GM12878 (cell line): ENCODE measurements around the gene C18orf63. TPM values are rescaled to one million over a fixed set of nuclear protein-coding genes. Genes with fewer than 3 reads are reported as not detected.

ENCODE experiments used
- ATAC-seq: fragments of 200-7000 bp; cut with Tn5 transposase; 3 replicates; pipeline ENCODE4 v1.9.1; 2020; ENCODE audit warnings: mild to moderate bottlenecking, moderate library complexity
- BruUV-seq: library from RNA; stranded (reverse); fragments of 400-500 nt; replicated peaks from 2 replicates; lab custom pipeline; 2021; lab: Mats Ljungman, UMichigan
- CTCF ChIA-PET: fragments of 300-600 bp; sonication (Branson Sonifier 250); formaldehyde crosslinking; extraction: SDS; loops from one replicate; lab custom pipeline; 2021; ENCODE audit warnings: inconsistent platforms; lab: Yijun Ruan, JAX
- POLR2A ChIA-PET: fragments of 350-600 bp; formaldehyde crosslinking; extraction: SDS; loops from one replicate; lab custom pipeline; 2021; ENCODE audit warnings: inconsistent platforms; lab: Charles Lee
- RAD21 ChIA-PET: fragments of 300-600 bp; sonication (Branson Sonifier 250); formaldehyde crosslinking; loops from one replicate; lab custom pipeline; 2023; ENCODE audit warnings: antibody characterized with exemption; ENCODE audit not compliant: unreplicated experiment; lab: Charles Lee
- SMC1A ChIA-PET: fragments of 300-600 bp; sonication (Branson Sonifier 250); formaldehyde crosslinking; loops from one replicate; lab custom pipeline; 2023; ENCODE audit not compliant: unreplicated experiment, uncharacterized antibody; lab: Charles Lee
- DNase-seq: peaks from one replicate; pipeline ENCODE4 v3.0.0-alpha.2; 2011; ENCODE audit warnings: low read depth, low spot score
- FAIRE-seq: peaks from 3 replicates; lab custom pipeline; 2011; peaks lifted over from hg19 to GRCh38; lab: Jason Lieb, UNC
- H2AFZ ChIP-seq: 2 replicates; pipeline ENCODE4 v1.6.0; 2011; ENCODE audit warnings: low read depth, low read length, control low read depth; ENCODE audit not compliant: control insufficient read depth
- H3K27ac ChIP-seq: 2 replicates; pipeline ENCODE4 v1.5.1; 2011; ENCODE audit warnings: control low read depth; ENCODE audit not compliant: control insufficient read depth, insufficient read depth
- H3K27me3 ChIP-seq, 2 experiments: replicated peaks in 1 of 2; 2 replicates each; pipeline versions ENCODE4 v1.6.0 to v1.6.1; 2011; ENCODE audit warnings: low read length in 1 of 2; ENCODE audit not compliant: control insufficient read depth in 2 of 2, insufficient read depth in 2 of 2
- H3K36me3 ChIP-seq, 2 experiments: 2 replicates each; pipeline ENCODE4 v1.5.1; 2011; ENCODE audit warnings: low read length in 1 of 2; ENCODE audit not compliant: control insufficient read depth in 2 of 2, insufficient read depth in 2 of 2
- H3K4me1 ChIP-seq: 2 replicates; pipeline ENCODE4 v1.6.1; 2011; ENCODE audit warnings: mild to moderate bottlenecking, low read length, moderate library complexity, mixed read lengths; ENCODE audit not compliant: control insufficient read depth, insufficient read depth
- H3K4me2 ChIP-seq: 2 replicates; pipeline ENCODE4 v1.6.0; 2011; ENCODE audit warnings: control low read depth; ENCODE audit not compliant: control insufficient read depth, insufficient read depth
- H3K4me3 ChIP-seq: fragments of 200-600 bp; sonication (generic); 2 replicates; pipeline ENCODE4 v1.5.1; 2016
- H3K79me2 ChIP-seq: 2 replicates; pipeline ENCODE4 v1.6.0; 2011; ENCODE audit warnings: low read length; ENCODE audit not compliant: control insufficient read depth, insufficient read depth
- H3K9ac ChIP-seq: 2 replicates; pipeline ENCODE4 v1.8.0; 2011; ENCODE audit warnings: low read length, control low read depth, mixed read lengths; ENCODE audit not compliant: control insufficient read depth, insufficient read depth
- H3K9me3 ChIP-seq: replicated peaks from 3 replicates; pipeline ENCODE4 v1.5.1; 2011; ENCODE audit warnings: mild to moderate bottlenecking, low read length; ENCODE audit not compliant: control insufficient read depth, insufficient read depth
- H4K20me1 ChIP-seq: 2 replicates; pipeline ENCODE4 v1.6.0; 2011; ENCODE audit not compliant: control insufficient read depth, insufficient read depth
- EED ChIP-seq: sonication (generic); IDR thresholded peaks from 2 replicates; pipeline ENCODE4 v1.6.1; 2016; ENCODE audit warnings: antibody characterized with exemption, low read depth
- EGR1 ChIP-seq, 2 experiments: IDR thresholded peaks; 1 replicate in 1 of 2; 2 replicates in 1 of 2; pipeline ENCODE4 v1.6.1; 2011 to 2012; ENCODE audit warnings: low read depth in 2 of 2, low read length in 2 of 2, borderline replicate concordance in 1 of 2, mild to moderate bottlenecking in 1 of 2, moderate library complexity in 1 of 2
- FOXK2 ChIP-seq: fragments of 450-650 bp; IDR thresholded peaks from 2 replicates; pipeline ENCODE4 v1.6.1; 2017; ENCODE audit warnings: mild to moderate bottlenecking, moderate library complexity
- SMAD1 ChIP-seq: fragments of 450-650 bp; IDR thresholded peaks from 2 replicates; pipeline ENCODE4 v1.6.1; 2018; ENCODE audit warnings: mild to moderate bottlenecking, low read depth; ENCODE audit not compliant: partially characterized antibody
- ZBTB11 ChIP-seq: fragments of 450-650 bp; formaldehyde crosslinking; IDR thresholded peaks from 2 replicates; pipeline ENCODE4 v1.5.0; 2022; ENCODE audit warnings: mild to moderate bottlenecking, missing genetic modification characterization
- ZNF217 ChIP-seq: fragments of 450-650 bp; IDR thresholded peaks from 2 replicates; pipeline ENCODE4 v1.6.1; 2017; ENCODE audit warnings: antibody characterized with exemption, mild to moderate bottlenecking
- ZNF687 ChIP-seq: fragments of 450-650 bp; IDR thresholded peaks from 2 replicates; pipeline ENCODE4 v1.6.1; 2017; ENCODE audit warnings: mild to moderate bottlenecking, moderate library complexity
- WGBS: methylation state at CpG from one replicate; pipeline ENCODE4 v1.1.6; 2016; ENCODE audit warnings: low lambda C conversion rate; ENCODE audit not compliant: insufficient replicate concordance, insufficient coverage; ENCODE audit errors: missing lambda C conversion rate; 5-methylcytosine and 5-hydroxymethylcytosine counted together
- in situ Hi-C: fragments of 300-500 bp; cut with MboI; formaldehyde crosslinking; loops from 9 replicates; pipeline ENCODE4 v1.14.3; 2018; ENCODE audit warnings: mixed read lengths
- intact Hi-C: fragments of 100-400 bp; cut with micrococcal nuclease; formaldehyde crosslinking; loops from one replicate; pipeline ENCODE4 v1.14.2; 2022; ENCODE audit not compliant: unreplicated experiment
- polyA plus RNA-seq, 11 experiments: library from polyadenylated mRNA; depleted of rRNA in 4 of 11; unstranded in 6 of 11; stranded (reverse) in 5 of 11; fragments of >200 nt; fragmentation: Nextera tagmentation in 4 of 11; fragmentation: Illumina TruSeq in 1 of 11; extraction: Ambion mirVana in 4 of 11; extraction: Trizol in 1 of 11; gene quantifications; 1 replicate in 1 of 11; 2 replicates in 10 of 11; pipeline versions ENCODE4 v1.2.1 to v1.2.3, GENCODE V29; 2011 to 2016; ENCODE audit warnings: inconsistent platforms in 2 of 11, missing spikeins in 2 of 11, low read depth in 1 of 11
- total RNA-seq, 4 experiments: library from RNA; depleted of rRNA in 3 of 4; stranded (reverse); fragments of >200 nt in 3 of 4; fragmentation: Illumina TruSeq in 1 of 4; extraction: Trizol in 1 of 4; gene quantifications; 2 replicates each; pipeline versions ENCODE4 v1.2.1 to v1.2.3, GENCODE V29; 2013 to 2021

Gene C18orf63
- total and polyA plus RNA-seq, 10 of the 15 experiments (the other 5 are each of a cell fraction or from before 2014, with no cell fraction given) = not detected

GRCh38 chr18:74360852-74361655 is 45.4 kb downstream of the C18orf63 start:
- BruUV-seq = no TSS peak
- H3K4me2 ChIP-seq = no peak overlapping the region
- H3K9ac ChIP-seq = no peak overlapping the region
- no peaks in the 10 kb centered on the region for H4K20me1 ChIP-seq
- no peak overlapping the region for H3K4me3 ChIP-seq
- DNase-seq = no peak
- 73% methylated on average over 22 of the region's 22 CpGs for WGBS
- RAD21 ChIA-PET = no interaction called here
- H3K79me2 ChIP-seq = no peaks in the 10 kb centered on the region
- H3K27ac ChIP-seq = no peak overlapping the region
- no peak overlapping the region for H2AFZ ChIP-seq
- no peak for FAIRE-seq
- in situ Hi-C loops = no loop called here
- SMC1A ChIA-PET = no interaction called here
- CTCF ChIA-PET = interaction anchor here (0.7 kb wide), 1 partner anchor 190 kb away, joined by 3 read pairs; no protein-coding TSS in a partner anchor
- no peak for ATAC-seq
- peaks cover 3% of the 10 kb centered on the region; the same call in 1 of the 2 replicates for H3K4me1 ChIP-seq
- POLR2A ChIA-PET = no interaction called here
- H3K9me3 ChIP-seq = no peaks in the 10 kb centered on the region
- no peaks in the 10 kb centered on the region; a peak in 1 of 4 replicates for H3K27me3 ChIP-seq
- no peaks in the 10 kb centered on the region for H3K36me3 ChIP-seq
- TF ChIP-seq ZNF687 = no peak
- no peak for TF ChIP-seq SMAD1
- TF ChIP-seq EED = no peak
- TF ChIP-seq FOXK2 = no peak
- TF ChIP-seq ZNF217 = no peak
- TF ChIP-seq EGR1 (IDR thresholded peaks at IDR 0.05; ENCODE audit: borderline replicate concordance in 1 of 2, low read depth in 2 of 2, low read length in 2 of 2) = no peak
- TF ChIP-seq ZBTB11 (CRISPR knock-in tag) = no peak
- TF ChIP-seq, all 136 proteins: peak for 0
- intact Hi-C loops = no loop called here
